ENCODE data around the gene ZNF687.

The ZNF687 gene

DNA sequence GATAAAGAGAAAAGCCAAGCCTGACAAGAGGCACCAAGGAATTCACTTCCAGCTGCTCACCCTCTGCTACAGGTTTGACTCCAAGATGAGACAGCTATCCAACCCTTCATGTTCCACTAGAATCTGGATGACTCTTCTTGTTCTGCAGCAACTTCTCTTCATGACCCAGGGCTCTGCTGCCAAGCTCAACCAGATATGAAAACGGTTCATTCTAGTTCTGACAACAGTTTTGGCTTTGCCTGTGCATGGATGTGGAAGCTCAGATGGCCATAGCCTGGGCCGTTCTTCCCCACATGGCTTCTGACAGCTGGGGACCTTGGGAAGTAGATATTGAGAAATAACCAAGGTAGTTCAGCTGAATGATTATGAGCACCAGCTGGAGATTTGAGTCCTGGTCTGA lies 31.4 kb downstream of the ZNF687 start:
- no peak for DNase-seq

DNA sequence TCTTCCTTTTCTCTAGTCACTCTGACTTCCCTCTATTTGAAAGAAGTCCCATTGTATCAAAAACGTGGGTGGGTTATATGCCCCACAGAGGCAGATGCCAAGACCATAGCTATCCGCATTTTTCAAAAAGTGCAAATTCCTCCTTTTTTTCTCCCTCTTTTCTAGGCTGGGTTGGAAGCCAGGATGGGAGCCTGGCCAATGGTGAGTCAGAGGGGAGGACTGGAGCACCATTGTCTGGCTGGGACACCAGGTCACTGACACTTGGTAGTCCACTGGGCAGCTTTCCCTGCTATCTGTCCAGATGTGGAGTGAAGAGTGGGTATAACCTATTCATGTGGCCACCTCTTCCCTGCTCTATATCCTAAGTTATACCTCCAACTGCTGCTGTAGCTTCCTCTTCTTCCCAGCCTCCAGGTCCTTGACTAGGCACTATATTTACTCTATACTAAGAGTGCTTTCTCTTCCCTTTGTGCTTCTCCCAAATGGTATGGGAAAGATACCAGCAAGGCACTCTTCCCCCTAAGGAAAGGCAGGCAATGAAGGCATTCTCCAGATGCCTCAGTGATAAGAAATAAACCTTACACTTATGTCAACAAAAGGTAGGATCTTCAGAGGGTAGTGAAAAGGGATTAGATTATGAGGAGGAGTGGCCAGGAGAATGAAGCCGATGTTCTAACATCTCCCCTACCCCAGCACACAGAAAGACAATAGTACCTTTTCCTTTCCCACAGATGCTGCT lies 32.2 kb downstream of the ZNF687 start:
- no peak for DNase-seq

DNA sequence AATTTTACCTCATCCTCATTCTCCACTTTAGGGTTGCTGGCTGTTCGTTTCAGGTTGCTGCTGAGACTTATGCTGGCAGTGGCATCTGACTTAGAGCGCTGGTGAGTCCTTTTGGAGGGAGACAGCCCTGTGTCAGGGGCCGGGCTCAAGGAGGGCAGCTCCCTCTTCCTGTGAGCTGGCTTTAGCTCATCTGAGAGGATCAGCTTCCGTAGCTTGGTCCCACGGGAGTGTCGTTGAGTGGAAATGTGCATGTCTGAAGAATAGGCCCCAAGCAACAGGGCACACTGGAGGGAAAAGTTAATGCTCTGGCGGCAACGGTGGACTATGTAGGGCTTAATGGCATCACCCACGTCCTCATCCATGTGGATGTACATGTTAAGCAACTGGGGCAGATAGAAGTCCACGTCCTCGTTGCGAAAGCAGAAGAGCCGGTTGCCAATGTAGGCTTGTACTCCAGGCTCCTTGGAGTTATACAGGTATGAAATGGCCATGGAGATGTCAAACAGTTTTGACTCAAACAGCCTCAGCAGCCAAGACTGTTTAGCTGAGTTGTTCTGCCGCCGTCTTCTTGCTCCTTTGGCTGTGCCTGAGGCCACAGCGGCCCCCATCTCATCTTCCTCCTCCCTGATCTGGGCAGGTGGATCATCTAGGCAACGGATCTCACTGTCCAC lies 33.6 kb downstream of the ZNF687 start:
- no peak for DNase-seq

DNA sequence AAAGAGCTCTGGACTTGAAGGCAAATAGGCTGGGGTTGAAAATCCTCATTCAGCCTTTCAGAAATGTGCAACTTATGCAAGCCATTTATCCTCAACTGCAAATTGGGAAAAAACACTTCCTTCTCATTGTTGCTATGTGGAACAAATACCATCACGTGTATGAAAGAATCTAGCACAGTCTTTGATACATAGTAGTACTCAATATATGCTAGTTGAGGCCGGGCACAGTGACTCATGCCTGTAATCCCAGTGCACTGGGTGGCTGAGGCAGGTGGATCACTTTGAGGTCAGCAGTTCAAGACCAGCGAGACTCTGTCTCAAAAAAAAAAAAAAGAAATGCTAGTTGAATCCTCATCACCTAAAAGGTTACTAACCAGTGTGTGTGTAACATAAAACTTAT lies 36.9 kb downstream of the ZNF687 start:
- no peak for DNase-seq

DNA sequence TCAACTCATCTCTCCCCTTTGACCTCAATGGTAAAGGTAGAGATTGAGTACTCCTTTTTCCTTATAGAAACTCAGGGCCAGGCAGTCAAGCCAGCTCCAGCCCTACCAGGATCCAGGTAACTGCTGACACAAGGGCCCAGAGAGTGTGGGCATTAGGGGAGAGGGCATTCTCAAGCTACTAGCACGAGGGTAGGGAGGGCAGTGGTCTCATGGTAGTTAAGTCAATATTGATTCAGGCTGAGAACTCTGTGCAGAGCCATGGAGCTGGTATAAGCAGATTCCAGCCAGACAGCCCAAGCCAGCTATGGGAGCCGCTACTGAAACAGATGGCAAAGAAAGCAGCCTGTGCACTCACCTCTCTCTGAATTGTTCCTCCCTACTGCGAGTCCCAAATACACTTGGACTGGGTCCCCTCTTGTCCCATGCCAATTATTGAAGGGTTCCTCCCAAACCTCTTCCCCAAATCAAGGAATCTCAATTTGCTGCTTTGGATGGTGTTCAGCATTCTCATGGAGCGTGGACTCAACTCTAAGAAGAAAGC lies 42.4 kb downstream of the ZNF687 start:
- no peak for DNase-seq

DNA sequence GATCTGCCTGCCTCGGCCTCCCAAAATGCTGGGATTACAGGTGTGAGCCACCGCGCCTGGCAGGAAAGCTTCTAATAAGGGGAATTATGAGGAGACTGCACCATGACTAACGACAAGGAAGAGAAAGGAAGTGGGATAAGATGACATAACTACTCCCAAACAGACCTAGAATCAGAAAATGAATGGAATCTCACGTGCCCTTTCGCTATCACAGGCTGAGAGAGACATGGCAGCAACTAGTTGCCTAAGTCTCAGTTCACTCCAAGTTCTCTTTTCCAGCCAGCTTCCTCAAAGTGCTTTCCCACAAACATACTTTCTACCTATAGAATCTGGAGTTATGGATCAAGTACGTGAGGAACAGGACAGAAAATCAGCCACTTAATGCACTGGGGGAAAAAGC lies 43.1 kb downstream of the ZNF687 start:
- DNase-seq, result no peak

DNA sequence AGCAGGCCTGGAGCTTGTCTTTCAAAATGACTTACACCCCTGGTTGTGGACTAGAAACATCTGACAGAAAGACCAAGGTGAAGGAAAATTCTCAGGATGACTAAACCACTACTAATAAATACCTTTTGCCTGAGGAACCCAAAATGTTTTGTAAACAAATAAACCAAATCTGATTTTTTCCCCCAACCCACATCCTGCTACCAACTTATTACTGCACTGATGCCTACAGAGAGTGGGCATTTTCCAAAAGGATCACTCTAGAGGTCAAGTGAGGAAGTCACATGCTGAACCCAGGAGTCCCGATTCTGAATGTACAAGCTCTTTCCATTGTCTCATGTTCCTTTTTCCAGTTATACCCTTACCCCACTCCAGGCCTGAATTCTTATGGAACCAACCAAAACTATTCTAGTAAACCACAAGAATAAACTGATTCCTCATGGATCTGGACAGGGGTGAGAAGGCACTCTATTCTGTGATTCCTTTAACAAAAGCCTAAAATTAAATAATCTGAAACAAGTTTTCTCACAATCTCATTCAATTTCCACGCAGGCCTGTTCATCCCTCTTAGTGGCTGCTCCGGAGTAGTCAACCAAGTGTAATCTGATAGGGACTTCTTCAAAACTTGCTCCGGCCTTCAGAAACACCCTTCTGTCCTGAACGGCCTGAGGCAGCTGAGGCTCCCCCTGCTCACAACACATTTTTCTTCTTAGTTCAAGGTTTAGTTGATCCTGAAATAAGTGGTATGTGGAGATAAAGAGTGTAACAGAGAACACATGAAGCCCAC lies 43.7 kb downstream of the ZNF687 start:
- DNase-seq, result no peak

DNA sequence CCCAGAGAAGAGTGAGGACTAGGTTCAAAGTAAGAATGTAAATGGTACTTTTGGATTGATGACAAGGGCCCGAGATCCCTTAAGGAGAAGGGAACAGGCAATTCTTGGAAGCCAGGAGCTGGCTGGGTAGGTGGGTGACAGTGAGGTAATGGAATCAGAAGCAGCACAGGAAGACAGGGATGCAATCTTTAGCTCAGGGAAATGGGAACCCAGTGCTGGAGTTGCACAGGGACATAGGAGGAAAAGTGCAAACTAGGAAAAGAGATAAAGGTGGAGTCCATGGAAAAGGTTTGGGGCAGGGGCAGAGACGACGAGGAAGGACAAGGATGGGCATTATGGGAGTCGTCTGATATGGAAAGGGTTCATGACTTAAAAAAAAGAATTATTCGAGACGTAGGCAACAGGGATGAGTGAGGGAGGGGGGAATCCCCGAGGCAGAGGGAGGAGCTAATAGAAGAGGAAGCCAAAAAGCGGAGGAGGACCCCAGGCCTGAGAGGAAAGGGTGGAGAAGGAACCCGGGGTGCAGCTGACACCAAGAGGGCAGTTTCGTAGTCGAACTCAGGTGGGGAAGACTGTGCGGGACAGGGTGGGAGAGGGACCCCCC lies 44.6 kb downstream of the ZNF687 start:
- DNase-seq, result peak; percentile 42

DNA sequence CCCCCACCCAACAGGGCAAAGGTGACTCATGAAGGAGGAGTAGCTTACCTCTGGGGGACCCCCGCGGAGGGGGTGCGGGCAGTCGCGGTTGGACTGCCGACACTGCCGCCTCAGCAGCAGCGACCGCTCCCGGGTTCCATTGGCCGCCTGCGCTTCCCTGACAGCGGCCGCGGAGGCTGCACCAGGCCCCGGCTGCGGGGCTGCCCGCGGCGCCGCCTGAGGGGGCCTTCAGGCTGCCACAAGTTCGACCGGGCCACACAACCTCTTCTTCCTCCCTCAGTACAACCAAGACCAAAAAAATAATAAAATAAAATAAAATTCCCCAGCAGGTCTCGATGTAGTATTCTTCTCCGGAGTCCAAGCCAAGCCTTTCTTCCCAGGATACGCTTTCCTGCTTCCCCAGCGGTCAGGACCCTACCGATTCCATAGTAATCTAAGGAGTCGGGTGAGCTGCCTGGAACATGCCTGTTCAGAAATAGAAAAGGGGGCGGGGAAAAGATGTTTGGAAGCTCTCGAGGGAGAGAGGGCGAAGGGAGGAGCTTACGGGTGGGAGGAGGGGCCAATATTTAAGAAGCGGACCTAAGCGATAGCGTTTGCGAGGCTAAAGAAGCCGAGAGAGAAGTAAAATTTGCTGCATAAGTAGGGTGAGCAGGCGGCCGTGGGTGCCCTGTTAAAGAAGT lies 45.3 kb downstream of the ZNF687 start, which contains the start of gene PI4KB:
PI4KB (minus strand) TSS at position 194 of the 680 bp plus-strand sequence. CDS start 10,935 bp downstream, outside the sequence.
- peak; percentile 83 for DNase-seq

DNA sequence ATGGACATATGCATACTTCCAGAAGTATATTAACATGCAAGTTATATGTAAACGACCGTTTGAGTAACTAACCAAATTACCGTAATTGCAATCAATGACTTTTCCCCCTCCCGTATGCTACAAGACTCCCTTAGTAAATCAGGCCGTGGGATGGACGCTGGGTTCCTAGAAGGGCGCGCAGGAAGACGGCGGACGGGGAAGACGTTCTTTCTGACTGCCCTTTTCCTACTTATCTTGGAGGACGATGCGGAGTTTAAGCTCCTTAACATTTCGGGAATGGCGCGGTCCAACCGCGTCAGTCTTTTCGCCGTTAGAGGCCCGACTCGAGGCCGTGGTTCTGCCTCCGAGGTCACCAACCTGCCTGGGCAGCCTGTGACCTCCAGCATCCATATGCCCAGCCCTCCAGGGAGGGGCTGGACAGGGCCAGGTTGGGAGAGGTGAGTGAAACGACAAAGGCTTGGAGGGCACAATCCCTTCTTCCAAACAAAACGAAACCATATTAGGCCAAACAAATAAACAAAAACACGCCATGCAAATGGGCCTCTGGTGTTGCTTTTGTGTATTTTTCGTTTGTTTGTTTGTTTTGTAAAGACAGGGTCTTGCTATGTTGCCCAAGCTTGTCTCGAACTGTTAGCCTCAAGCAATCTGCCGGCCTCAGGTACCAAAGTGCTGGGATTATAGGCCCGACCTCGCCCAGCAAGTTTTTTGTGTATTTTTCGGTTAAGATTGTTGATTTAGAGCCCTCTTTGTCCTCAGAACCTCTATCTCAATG lies 46.0 kb downstream of the ZNF687 start:
- DNase-seq, result no peak

DNA sequence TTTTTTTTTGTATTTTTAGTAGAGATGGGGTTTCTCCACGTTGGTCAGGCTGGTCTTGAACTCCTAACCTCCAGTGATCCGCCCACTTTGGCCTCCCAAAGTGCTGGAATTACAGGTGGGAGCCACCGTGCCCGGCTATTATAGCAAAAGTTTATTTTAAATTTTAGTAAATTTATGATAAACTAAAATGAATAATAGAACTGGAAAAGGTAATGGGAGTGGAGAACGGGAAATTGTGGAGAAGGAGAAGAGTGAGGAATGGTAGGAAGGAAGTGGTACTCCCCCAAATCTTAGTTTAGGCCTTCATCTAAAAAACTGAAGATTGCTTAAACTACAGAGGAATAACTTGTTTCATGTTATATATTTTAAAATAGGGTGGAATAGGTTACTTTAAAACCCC lies 52.7 kb downstream of the ZNF687 start:
- no peak for DNase-seq

DNA sequence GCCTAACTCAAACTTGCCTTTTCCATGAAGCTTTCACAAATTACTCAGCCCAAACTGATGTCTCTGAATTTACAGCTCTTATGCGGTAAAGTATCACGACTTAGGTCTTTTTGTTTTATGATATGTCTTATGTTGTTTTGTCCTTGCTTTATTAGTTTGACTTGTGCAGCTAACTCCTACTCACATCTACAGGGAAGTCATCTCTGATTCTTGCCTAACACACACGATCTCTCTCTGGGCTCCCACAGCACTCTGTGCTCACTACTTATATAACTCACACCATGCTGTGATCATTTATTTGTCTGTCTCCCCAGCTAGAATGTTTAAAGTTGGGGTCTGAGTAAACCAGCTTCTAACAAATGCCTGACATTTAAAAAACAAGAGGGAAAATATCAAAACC lies 54.5 kb downstream of the ZNF687 start:
- DNase-seq, result no peak

DNA sequence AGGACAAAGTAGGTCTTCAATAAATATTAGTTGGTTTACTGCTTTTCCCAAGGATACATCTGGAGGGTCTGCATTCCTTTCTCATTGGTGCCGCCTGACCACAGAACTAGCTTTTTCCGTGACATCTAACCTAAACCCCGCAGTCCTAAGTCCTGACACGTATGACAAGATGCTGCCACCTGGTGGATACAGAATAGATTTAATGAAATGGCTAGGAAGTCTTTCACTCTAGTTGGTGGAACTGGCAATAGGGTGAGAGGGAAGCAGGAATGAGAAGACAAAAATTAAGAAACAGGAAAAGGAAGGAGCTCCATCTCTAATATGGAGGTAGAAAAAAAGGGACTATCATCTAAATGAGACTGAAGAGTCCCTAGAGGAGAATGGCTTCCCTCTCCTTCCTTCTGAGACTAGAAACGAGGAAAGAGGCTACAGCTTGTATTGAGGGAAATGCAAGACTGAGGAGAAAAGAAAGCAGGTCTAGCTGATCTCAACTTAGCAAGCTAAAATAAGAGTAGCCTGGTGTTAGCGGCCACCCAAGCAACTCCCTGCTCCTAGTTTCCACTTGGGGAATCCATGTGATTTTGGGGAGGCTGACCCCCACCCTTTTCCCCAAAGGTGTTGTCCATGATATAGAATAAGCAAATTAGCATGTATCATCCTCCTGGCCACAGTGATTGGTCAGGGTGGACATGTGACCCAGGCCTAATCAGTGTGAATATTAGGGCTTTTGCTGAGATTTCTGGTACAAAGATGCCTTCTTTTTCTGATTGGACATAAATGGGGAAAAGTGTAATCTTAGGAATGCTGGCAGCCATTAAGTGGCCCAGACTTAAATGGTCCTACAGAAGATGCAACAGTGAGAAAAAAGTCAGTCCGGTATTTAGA lies 59.0 kb downstream of the ZNF687 start:
- peak; percentile 24 for DNase-seq
